ENCODE results near the gene CNBD2.

DNA sequence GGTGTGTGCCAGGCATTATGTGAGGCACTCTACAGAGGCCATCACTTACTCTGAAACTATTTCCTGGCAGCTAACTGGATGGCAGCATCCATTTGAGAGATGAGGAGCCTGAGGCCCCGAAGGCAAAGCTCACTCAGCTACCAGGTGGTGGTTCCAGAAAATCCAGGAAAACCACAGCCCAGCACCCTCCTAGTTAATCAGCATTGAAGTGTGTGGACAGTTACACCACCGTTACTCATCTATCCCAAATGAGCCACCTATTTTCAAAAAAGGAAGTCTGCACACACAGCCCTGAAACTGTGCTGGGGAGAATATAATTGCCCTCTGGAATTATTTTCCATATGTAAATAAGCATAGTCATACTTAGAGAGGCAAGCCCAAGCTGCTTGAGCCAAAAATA lies 67.4 kb downstream of the CNBD2 start:
- TF ChIP-seq POLR2A (IDR thresholded peaks at IDR 0.05), result no peak
- TF ChIP-seq, protein P1, sequence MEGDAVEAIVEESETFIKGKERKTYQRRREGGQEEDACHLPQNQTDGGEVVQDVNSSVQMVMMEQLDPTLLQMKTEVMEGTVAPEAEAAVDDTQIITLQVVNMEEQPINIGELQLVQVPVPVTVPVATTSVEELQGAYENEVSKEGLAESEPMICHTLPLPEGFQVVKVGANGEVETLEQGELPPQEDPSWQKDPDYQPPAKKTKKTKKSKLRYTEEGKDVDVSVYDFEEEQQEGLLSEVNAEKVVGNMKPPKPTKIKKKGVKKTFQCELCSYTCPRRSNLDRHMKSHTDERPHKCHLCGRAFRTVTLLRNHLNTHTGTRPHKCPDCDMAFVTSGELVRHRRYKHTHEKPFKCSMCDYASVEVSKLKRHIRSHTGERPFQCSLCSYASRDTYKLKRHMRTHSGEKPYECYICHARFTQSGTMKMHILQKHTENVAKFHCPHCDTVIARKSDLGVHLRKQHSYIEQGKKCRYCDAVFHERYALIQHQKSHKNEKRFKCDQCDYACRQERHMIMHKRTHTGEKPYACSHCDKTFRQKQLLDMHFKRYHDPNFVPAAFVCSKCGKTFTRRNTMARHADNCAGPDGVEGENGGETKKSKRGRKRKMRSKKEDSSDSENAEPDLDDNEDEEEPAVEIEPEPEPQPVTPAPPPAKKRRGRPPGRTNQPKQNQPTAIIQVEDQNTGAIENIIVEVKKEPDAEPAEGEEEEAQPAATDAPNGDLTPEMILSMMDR (IDR thresholded peaks at IDR 0.05), result no peak
